Activated CD4-positive, alpha-beta memory T cell treated with anti-CD3 and anti-CD28 coated beads for 36 hours (primary cell): ENCODE results near the gene PPFIA2. TPM values are rescaled to one million over a fixed set of nuclear protein-coding genes. Genes with fewer than 3 reads are reported as not detected.

Experiments
- CTCF ChIA-PET: fragments of 350-600 bp; sonication (Branson Sonifier 250); formaldehyde crosslinking; loops from one replicate; lab custom pipeline; 2021; ENCODE audit warnings: antibody characterized with exemption, inconsistent platforms; lab: Charles Lee
- POLR2A ChIA-PET: fragments of 350-600 bp; sonication (Branson Sonifier 250); formaldehyde crosslinking; loops from one replicate; lab custom pipeline; 2021; ENCODE audit warnings: antibody characterized with exemption; lab: Charles Lee
- DNase-seq: peaks from one replicate; pipeline ENCODE4 v3.0.0-alpha.2; 2020
- H3K27ac Mint-ChIP-seq: one replicate; pipeline ENCODE4 v1.8.0; 2021; ENCODE audit warnings: mixed read lengths
- H3K27me3 Mint-ChIP-seq: one replicate; pipeline ENCODE4 v1.8.0; 2021; ENCODE audit warnings: mixed read lengths
- H3K36me3 Mint-ChIP-seq: one replicate; pipeline ENCODE4 v1.8.0; 2021; ENCODE audit warnings: mixed read lengths
- H3K4me1 Mint-ChIP-seq: one replicate; pipeline ENCODE4 v1.8.0; 2021; ENCODE audit warnings: low read depth, mixed read lengths
- H3K4me3 Mint-ChIP-seq: one replicate; pipeline ENCODE4 v1.8.0; 2021; ENCODE audit warnings: mild to moderate bottlenecking, mixed read lengths
- H3K9me3 Mint-ChIP-seq: one replicate; pipeline ENCODE4 v1.8.0; 2021; ENCODE audit warnings: mixed read lengths
- intact Hi-C: fragments of 100-400 bp; cut with micrococcal nuclease; formaldehyde crosslinking; loops from one replicate; pipeline ENCODE4 v1.15.1; 2023
- total RNA-seq, 2 experiments: library from RNA; stranded (reverse); gene quantifications; one replicate each; pipeline ENCODE4 v1.2.3, GENCODE V29; 2021

PPFIA2 gene
- total RNA-seq, 2 experiments from 2014 or later = not detected

DNA sequence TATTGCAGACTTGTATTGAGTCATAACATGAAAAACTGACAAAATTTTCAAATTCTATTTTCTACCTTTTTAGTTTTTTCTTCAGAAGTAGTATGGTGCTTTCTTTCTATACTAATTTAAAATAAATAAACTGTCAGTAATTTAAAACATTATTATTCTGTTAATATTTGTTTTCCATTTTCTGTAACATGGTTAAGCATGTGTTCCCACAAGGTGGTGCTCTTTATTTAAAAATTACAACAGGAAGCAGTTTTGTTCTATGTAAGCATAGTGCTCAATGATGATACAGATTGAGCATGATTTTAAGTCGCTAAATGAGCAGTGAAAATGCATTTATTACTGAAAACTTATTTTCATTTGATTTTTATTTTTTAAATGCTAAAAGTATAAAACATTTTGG lies 114.6 kb downstream of the PPFIA2 start:
- ChIA-PET POLR2A (no interaction called here), CTCF (interaction anchor here (0.9 to 1.5 kb wide), 3 partner anchors 348 to 713 kb away, joined by 3 to 7 read pairs (median 6); partner anchors contain the start of genes CCDC59 and METTL25)
- H3K36me3 Mint-ChIP-seq = no peaks in the 10 kb centered on the region
- no peak for DNase-seq
- no peaks in the 10 kb centered on the region for H3K9me3 Mint-ChIP-seq
- intact Hi-C loops = loop anchor here (1.0 to 5.0 kb wide), 4 partner anchors 153 to 714 kb away; partner anchors contain the start of genes CCDC59 and METTL25
- H3K4me3 Mint-ChIP-seq = no peak overlapping the region
- no peak overlapping the region for H3K27ac Mint-ChIP-seq
- H3K27me3 Mint-ChIP-seq = peaks cover 3% of the 10 kb centered on the region
- H3K4me1 Mint-ChIP-seq = no peaks in the 10 kb centered on the region

GRCh38 chr12:81639196-81639595 lies 120.0 kb downstream of the PPFIA2 start:
- no peak overlapping the region for H3K27ac Mint-ChIP-seq
- H3K4me1 Mint-ChIP-seq = no peaks in the 10 kb centered on the region
- H3K9me3 Mint-ChIP-seq = no peaks in the 10 kb centered on the region
- POLR2A ChIA-PET = no interaction called here
- H3K36me3 Mint-ChIP-seq = no peaks in the 10 kb centered on the region
- peaks cover 1% of the 10 kb centered on the region for H3K27me3 Mint-ChIP-seq
- no peak for DNase-seq
- H3K4me3 Mint-ChIP-seq = no peak overlapping the region
- intact Hi-C loops = no loop called here
- CTCF ChIA-PET = no interaction called here

DNA sequence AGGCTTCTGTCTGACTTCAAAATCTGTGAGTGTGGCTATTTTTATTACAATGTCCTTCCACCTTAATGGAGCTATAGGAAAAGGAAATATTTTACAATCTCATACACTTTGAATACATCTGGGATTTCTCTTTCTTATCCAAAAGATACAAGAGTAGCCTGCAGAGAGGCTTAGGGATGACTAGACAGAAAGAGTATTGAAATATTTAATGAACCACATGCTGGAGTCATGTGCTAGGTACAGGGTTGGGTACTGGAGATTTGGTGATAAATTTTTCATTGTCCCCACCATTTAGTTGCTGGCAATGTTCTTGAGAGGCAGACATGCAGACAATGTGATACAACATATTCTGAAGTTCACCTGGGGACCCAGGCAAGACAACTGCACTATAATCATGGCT lies 126.0 kb downstream of the PPFIA2 start:
- intact Hi-C loops = no loop called here
- Mint-ChIP-seq H3K27me3 (peaks cover 1% of the 10 kb centered on the region), H3K36me3 (no peaks in the 10 kb centered on the region), H3K27ac (no peak overlapping the region), H3K4me3 (no peak overlapping the region), H3K4me1 (no peaks in the 10 kb centered on the region), H3K9me3 (no peaks in the 10 kb centered on the region)
- no peak for DNase-seq
- CTCF ChIA-PET = no interaction called here
- POLR2A ChIA-PET = no interaction called here

DNA sequence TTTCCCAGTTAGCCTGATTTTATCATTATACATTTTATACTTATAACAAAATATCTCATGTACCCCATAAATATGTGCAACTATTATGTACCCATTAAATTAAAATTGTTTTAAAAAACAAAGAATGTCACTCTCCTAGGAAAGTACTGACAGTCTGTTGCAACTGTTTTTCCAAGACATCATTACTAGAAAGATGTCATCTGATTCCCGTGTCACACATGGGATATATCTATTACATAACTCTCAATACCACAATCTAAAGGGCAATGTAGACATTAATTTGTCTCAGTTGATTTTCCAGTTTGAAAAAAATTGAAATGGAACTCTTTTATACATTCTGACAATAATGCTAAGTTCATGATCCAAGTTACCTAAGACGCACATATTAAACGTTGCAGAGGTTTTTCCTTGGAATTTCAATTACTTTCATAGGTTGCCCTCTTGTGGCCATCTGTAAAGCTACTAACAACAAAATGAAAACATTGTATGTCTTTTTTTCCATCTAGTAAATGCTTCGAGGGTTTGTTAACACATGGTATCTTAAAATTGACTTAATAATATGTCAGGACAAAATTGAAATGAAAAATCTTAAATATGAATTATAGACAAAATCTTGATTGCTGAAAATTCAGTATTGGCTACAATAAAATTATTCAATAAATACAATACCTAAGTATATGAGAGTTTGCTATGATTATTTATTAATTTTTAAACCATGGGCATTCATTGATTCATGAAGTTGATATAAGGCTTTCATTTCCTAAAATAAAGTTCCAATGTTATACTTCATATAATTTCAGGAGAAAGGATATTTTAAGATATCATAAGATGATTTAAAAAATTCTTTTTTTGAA lies 131.6 kb downstream of the PPFIA2 start:
- Mint-ChIP-seq H3K27ac (no peak overlapping the region), H3K9me3 (no peaks in the 10 kb centered on the region), H3K27me3 (no peaks in the 10 kb centered on the region), H3K4me1 (no peaks in the 10 kb centered on the region), H3K4me3 (no peak overlapping the region), H3K36me3 (no peaks in the 10 kb centered on the region)
- intact Hi-C loops = loop anchor here (2.0 to 5.0 kb wide), 2 partner anchors 175 to 1215 kb away; no protein-coding TSS in a partner anchor
- ChIA-PET POLR2A (no interaction called here), CTCF (interaction anchor here (1.1 kb wide), 1 partner anchor 18 kb away, joined by 4 read pairs; no protein-coding TSS in a partner anchor)
- no peak for DNase-seq

GRCh38 chr12:81626406-81626805 lies 132.7 kb downstream of the PPFIA2 start:
- intact Hi-C loops = loop anchor here (2.0 to 5.0 kb wide), 2 partner anchors 174 to 1214 kb away; no protein-coding TSS in a partner anchor
- Mint-ChIP-seq H3K27ac (no peak overlapping the region), H3K27me3 (no peaks in the 10 kb centered on the region), H3K4me3 (no peak overlapping the region), H3K36me3 (no peaks in the 10 kb centered on the region), H3K9me3 (no peaks in the 10 kb centered on the region), H3K4me1 (no peaks in the 10 kb centered on the region)
- POLR2A ChIA-PET = no interaction called here
- no peak for DNase-seq
- CTCF ChIA-PET = no interaction called here

- Mint-ChIP-seq H3K4me1 (no peaks in the 10 kb centered on the region), H3K36me3 (no peaks in the 10 kb centered on the region), H3K27me3 (no peaks in the 10 kb centered on the region), H3K4me3 (no peak overlapping the region), H3K27ac (no peak overlapping the region), H3K9me3 (no peaks in the 10 kb centered on the region)
- CTCF ChIA-PET = interaction anchor here (0.7 kb wide), 1 partner anchor 10 kb away, joined by 3 read pairs; no protein-coding TSS in a partner anchor
- DNase-seq = no peak
- intact Hi-C loops = no loop called here
- POLR2A ChIA-PET = no interaction called here
Observed at GRCh38 chr12:81617915-81618314, 141.2 kb downstream of the PPFIA2 start.

DNA sequence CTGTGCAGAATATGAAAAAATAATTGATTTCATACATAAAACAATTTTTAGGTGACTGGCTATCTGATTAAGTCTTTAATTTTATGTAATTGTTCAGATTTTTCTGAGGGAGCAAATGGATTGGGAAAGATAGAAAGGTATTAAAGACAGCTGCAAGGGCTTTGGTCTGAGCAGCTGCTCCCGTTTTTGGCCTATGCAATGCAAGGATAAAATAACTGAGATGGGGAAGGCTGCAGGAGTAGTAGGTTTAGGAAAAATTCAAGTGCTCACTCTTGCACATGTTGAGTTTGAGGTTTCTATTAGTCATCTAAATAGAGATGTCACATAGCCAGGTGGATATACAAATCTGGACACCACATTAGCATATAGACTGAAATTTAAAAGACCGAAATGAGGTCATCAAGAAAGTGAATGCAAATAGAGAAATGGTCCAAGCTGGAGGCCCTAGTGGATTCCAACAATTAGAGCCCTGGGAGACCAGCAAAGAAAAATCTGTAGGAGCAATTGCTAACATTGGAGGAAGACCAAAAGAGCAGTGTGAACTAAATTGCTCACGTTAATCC lies 144.0 kb downstream of the PPFIA2 start:
- Mint-ChIP-seq H3K27me3 (no peaks in the 10 kb centered on the region), H3K4me1 (no peaks in the 10 kb centered on the region), H3K4me3 (no peak overlapping the region), H3K36me3 (no peaks in the 10 kb centered on the region), H3K27ac (no peak overlapping the region), H3K9me3 (no peaks in the 10 kb centered on the region)
- intact Hi-C loops = no loop called here
- ChIA-PET POLR2A (no interaction called here), CTCF (no interaction called here)
- DNase-seq = no peak

GRCh38 chr12:81610955-81611889 lies 147.9 kb downstream of the PPFIA2 start:
- H3K27ac Mint-ChIP-seq = no peak overlapping the region
- H3K27me3 Mint-ChIP-seq = no peaks in the 10 kb centered on the region
- ChIA-PET POLR2A (no interaction called here), CTCF (interaction anchor here (0.5 to 1.1 kb wide), 3 partner anchors 13 to 502 kb away, joined by 3 to 4 read pairs (median 3); no protein-coding TSS in a partner anchor)
- H3K4me1 Mint-ChIP-seq = no peaks in the 10 kb centered on the region
- no peak overlapping the region for H3K4me3 Mint-ChIP-seq
- no peaks in the 10 kb centered on the region for H3K36me3 Mint-ChIP-seq
- intact Hi-C loops = no loop called here
- DNase-seq = no peak
- H3K9me3 Mint-ChIP-seq = no peaks in the 10 kb centered on the region

GRCh38 chr12:81597928-81598604 lies 161.1 kb downstream of the PPFIA2 start:
- no peaks in the 10 kb centered on the region for H3K36me3 Mint-ChIP-seq
- H3K27me3 Mint-ChIP-seq = no peaks in the 10 kb centered on the region
- DNase-seq = no peak
- intact Hi-C loops = no loop called here
- no peaks in the 10 kb centered on the region for H3K9me3 Mint-ChIP-seq
- H3K27ac Mint-ChIP-seq = no peak overlapping the region
- H3K4me3 Mint-ChIP-seq = no peak overlapping the region
- no peaks in the 10 kb centered on the region for H3K4me1 Mint-ChIP-seq
- POLR2A ChIA-PET = no interaction called here
- CTCF ChIA-PET = no interaction called here

DNA sequence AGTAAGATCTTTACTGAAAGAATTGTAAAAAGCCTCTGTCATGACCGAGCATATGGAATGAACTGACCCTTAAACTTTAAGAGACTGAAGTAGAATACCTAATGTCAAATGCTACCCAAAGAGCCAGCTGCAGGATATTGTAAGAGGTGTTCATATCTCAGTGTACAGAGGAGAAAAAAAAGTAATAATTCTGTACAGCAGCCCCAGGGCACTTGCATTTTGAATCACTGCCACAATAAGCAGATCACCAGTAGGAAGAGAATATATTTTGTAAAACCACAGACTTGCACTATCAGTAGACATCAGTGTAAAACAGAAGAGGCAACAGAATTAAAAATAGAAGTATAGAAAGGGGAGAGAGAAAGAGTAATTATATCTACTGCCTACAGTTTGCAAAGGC lies 162.6 kb downstream of the PPFIA2 start:
- no peaks in the 10 kb centered on the region for H3K36me3 Mint-ChIP-seq
- H3K27ac Mint-ChIP-seq = no peak overlapping the region
- H3K4me3 Mint-ChIP-seq = no peak overlapping the region
- no peaks in the 10 kb centered on the region for H3K4me1 Mint-ChIP-seq
- ChIA-PET POLR2A (no interaction called here), CTCF (no interaction called here)
- intact Hi-C loops = no loop called here
- H3K9me3 Mint-ChIP-seq = peaks cover 4% of the 10 kb centered on the region
- no peak for DNase-seq
- no peaks in the 10 kb centered on the region for H3K27me3 Mint-ChIP-seq

DNA sequence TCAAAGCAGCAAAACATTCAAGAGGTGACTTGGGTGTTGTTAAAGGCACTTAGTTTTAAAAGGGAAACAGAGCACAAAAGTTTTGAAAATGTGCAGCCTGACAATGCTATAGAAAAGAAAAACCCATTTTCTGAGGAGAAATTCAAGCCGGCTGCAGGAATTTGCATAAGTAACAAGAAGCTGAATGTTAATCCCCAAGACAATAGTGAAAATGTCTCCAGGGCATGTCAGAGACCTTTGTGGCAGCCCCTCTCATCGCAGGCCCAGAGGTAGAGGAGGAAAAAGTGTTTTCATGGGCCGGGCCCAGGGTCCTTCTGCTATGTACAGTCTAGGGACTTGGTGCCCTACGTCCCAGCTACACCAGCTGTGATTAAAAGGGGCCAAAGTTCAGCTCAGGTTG lies 167.9 kb downstream of the PPFIA2 start:
- CTCF ChIA-PET = no interaction called here
- no peak for DNase-seq
- Mint-ChIP-seq H3K4me1 (no peaks in the 10 kb centered on the region), H3K9me3 (peaks cover 13% of the 10 kb centered on the region), H3K27me3 (no peaks in the 10 kb centered on the region), H3K4me3 (no peak overlapping the region), H3K36me3 (peaks cover 4% of the 10 kb centered on the region), H3K27ac (no peak overlapping the region)
- intact Hi-C loops = no loop called here
- POLR2A ChIA-PET = no interaction called here
